ENCODE results near the gene TMEM161A.

Gene TMEM161A

GRCh38 chr19:19098084-19098702, 40.1 kb downstream of the TMEM161A start:
- DNase-seq (ENCODE audit: low read depth): no peak

GRCh38 chr19:19096641-19097627, 41.3 kb downstream of the TMEM161A start:
- DNase-seq (ENCODE audit: low read depth): no peak

- DNase-seq (ENCODE audit: low read depth): no peak
Observed at GRCh38 chr19:19095691-19096090, 42.6 kb downstream of the TMEM161A start.

- no peak for DNase-seq (ENCODE audit: low read depth)
Observed at GRCh38 chr19:19094513-19094912, 43.8 kb downstream of the TMEM161A start.

GRCh38 chr19:19087676-19088075, 50.6 kb downstream of the TMEM161A start:
- DNase-seq (ENCODE audit: low read depth): no peak

GRCh38 chr19:19083413-19084178, 54.7 kb downstream of the TMEM161A start:
- no peak for DNase-seq (ENCODE audit: low read depth)

- DNase-seq (ENCODE audit: low read depth): no peak
Observed at GRCh38 chr19:19081642-19082151, 56.6 kb downstream of the TMEM161A start.

- DNase-seq (ENCODE audit: low read depth): no peak
Observed at GRCh38 chr19:19079571-19079970, 58.7 kb downstream of the TMEM161A start.

GRCh38 chr19:19078801-19079200, 59.5 kb downstream of the TMEM161A start:
- no peak for DNase-seq (ENCODE audit: low read depth)

GRCh38 chr19:19077103-19077502, 61.2 kb downstream of the TMEM161A start:
- DNase-seq (ENCODE audit: low read depth): no peak

- DNase-seq (ENCODE audit: low read depth): no peak
Observed at GRCh38 chr19:19076476-19076875, 61.8 kb downstream of the TMEM161A start.

GRCh38 chr19:19075126-19075525, 63.2 kb downstream of the TMEM161A start:
- DNase-seq (ENCODE audit: low read depth): no peak

GRCh38 chr19:19074196-19074882, 63.9 kb downstream of the TMEM161A start:
- DNase-seq (ENCODE audit: low read depth): no peak

- no peak for DNase-seq (ENCODE audit: low read depth)
Observed at GRCh38 chr19:19071897-19072296, 66.4 kb downstream of the TMEM161A start.

Data from stimulated activated CD8-positive, alpha-beta memory T cell treated with anti-CD3 and anti-CD28 coated beads, Interleukin-7, amount 100 ng/mL, for 24 hours (primary cell).